ENCODE measurements around the gene PLK4. TPM values are rescaled to one million over a fixed set of nuclear protein-coding genes. Genes with fewer than 3 reads are reported as not detected.

Gene PLK4
- total RNA-seq (10 to 100 TPM; 22.2 to 36.0 TPM), polyA plus RNA-seq (ENCODE audit: insufficient read depth, low read depth, low replicate concordance) (31.3 TPM)
- long read RNA-seq, donor 1, partial matches to known transcripts = 0 of 6 reads
- long read RNA-seq, donor 1, other reads (novel, unspliced or antisense) = 0 of 6 reads
- long read RNA-seq, donor 2, partial matches to known transcripts = 0 of 2 reads
- long read RNA-seq, donor 2, other reads (novel, unspliced or antisense) = 0 of 2 reads

DNA sequence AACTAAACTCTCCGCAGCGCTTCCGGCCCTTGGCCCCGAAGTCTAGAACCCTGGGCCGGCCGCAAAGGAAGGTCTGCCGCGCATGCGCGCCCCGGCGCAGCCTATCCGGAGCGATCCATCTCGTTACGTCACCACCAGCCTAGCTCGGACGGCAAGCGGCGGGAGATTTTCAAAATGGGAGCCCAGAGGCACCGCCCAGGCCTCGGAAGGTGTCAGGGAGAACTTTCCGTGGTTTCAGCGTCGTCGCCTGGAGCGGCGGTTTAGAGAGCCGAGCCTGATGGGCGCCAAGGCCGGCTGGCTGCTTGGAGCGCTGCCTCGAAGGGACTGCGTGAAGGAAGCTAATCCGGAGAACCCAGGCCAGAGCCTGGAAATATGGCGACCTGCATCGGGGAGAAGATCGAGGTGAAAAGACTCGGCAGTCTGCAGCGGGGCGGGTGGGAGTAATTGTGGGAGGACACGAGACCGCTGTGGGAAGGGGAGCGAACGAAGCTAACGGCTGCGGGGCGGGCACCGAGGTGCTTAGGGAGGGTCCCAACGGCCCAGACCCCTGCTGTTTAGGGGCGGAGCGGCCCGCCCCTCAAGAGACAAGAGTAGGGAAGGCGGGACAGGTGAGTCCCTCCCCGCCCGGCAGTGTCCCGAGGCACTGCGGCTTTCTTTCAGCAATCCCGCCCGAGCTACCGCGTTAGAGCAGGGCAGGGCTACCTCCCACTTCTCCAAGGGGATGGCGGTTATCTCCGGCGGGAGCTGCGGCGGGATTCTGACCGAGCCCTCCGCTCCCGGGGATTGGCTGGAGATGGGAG is at the start of gene PLK4:
PLK4 (plus strand) TSS at position 131 of the 800 bp plus-strand sequence; CDS start at position 373, 242 bp downstream.
- peaks cover 6% of the 10 kb centered on the region for H3K4me1 ChIP-seq
- H3K4me3 ChIP-seq = peak within 1 kb of the TSS; percentile 64 to 80
- no peaks in the 10 kb centered on the region for H3K36me3 ChIP-seq (ENCODE audit: low read depth, missing control alignments)
- peak within 1 kb of the TSS; percentile 36 to 75 for H3K27ac ChIP-seq
- 1% methylated on average over 70 of the region's 70 CpGs; no CpG with 5 or more reads in 1 of the 2 donors for WGBS, 2 donors
- no peaks in the 10 kb centered on the region for H3K9me3 ChIP-seq
- no peaks in the 10 kb centered on the region for H3K27me3 ChIP-seq
- peak; percentile 97 for DNase-seq
- intact Hi-C loops (cut with DNase I; ENCODE audit: low total_unique reads) = no loop called here
- TF ChIP-seq, protein P1, sequence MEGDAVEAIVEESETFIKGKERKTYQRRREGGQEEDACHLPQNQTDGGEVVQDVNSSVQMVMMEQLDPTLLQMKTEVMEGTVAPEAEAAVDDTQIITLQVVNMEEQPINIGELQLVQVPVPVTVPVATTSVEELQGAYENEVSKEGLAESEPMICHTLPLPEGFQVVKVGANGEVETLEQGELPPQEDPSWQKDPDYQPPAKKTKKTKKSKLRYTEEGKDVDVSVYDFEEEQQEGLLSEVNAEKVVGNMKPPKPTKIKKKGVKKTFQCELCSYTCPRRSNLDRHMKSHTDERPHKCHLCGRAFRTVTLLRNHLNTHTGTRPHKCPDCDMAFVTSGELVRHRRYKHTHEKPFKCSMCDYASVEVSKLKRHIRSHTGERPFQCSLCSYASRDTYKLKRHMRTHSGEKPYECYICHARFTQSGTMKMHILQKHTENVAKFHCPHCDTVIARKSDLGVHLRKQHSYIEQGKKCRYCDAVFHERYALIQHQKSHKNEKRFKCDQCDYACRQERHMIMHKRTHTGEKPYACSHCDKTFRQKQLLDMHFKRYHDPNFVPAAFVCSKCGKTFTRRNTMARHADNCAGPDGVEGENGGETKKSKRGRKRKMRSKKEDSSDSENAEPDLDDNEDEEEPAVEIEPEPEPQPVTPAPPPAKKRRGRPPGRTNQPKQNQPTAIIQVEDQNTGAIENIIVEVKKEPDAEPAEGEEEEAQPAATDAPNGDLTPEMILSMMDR (IDR thresholded peaks at IDR 0.05) = no peak
- TF ChIP-seq POLR2A (IDR thresholded peaks at IDR 0.05) = no peak

DNA sequence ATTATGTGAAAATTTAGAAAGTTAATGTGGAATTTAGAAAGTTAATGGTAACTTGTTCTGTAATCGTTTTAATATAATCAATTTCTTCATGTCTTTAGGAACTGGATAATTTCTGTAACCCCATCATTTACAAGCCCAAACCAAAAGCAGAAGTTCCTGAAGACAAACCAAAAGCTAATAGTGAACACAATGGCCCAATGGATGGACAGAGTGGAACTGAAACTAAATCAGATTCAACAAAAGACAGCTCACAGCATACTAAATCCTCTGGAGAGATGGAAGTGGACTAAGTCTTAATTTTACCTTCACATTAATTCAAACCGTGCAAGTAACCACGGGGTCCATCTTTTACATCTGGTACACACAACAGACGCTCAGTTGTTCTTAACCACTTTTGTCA is 48.1 kb upstream of the PLK4 start:
- TF ChIP-seq, protein P1 (IDR thresholded peaks at IDR 0.05) = no peak
- TF ChIP-seq POLR2A (IDR thresholded peaks at IDR 0.05) = no peak
- Histone ChIP-seq H3K4me3 (no peak overlapping the region), H3K27ac (no peak overlapping the region), H3K4me1 (no peaks in the 10 kb centered on the region), H3K36me3 (ENCODE audit: low read depth, missing control alignments) (peaks cover 4% of the 10 kb centered on the region), H3K27me3 (no peaks in the 10 kb centered on the region), H3K9me3 (no peaks in the 10 kb centered on the region)
- intact Hi-C loops (cut with DNase I; ENCODE audit: low total_unique reads) = no loop called here
- 91% methylated on average over 4 of the region's 4 CpGs for WGBS, 2 donors
- DNase-seq = no peak

DNA sequence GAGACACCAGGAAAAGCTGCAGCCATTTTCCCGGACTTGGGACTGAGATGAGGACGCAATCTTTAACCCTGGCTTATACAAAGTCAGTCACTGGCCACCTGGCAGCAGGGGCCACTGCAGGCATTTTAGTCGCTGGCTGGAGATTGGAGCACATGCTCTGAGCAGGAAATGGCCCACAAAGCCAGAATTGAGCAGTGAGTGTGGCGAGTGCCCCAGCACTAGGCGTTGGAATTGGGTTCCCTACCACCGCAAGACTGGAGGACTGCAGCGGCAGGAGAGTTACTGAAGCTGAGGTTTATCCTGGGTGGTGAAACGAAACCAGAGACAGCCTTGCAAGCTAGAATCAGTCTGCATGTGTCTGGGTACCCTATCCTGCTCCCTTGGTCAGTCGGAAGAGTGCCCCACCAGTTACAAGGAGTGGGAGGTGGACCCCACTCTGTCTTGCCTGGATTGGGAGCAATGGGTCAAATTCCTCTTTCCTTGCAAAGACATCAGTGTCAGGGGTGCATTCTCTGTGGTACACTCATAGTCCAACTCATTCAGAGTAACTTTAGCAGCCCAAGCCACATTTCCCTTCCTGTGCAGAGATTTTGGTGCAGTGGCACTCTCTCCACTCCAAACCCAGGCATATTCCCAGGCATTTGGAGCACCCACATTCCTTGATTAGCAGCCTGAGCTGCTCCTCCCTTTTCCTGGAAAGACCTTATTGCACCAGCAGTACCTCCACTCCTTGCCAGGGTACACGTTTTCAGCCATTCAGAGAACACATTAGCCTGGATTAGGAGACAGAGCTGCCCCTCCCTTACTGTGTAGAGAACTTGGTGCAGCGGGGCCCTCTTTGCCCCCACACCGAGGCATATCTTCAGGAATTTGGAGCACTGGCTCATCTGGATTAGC is 36.7 kb upstream of the PLK4 start:
- 60 to 77% methylated on average over 9 to 12 of the region's 12 CpGs for WGBS, 2 donors
- no peak for TF ChIP-seq POLR2A (IDR thresholded peaks at IDR 0.05)
- TF ChIP-seq, protein P1 (IDR thresholded peaks at IDR 0.05) = no peak

GRCh38 chr4:127844601-127845116 is 36.0 kb upstream of the PLK4 start:
- TF ChIP-seq POLR2A (IDR thresholded peaks at IDR 0.05) = no peak
- TF ChIP-seq, protein P1 (IDR thresholded peaks at IDR 0.05) = no peak
- Histone ChIP-seq H3K9me3 (no peaks in the 10 kb centered on the region), H3K27ac (no peak overlapping the region), H3K4me3 (no peak overlapping the region), H3K4me1 (no peaks in the 10 kb centered on the region), H3K27me3 (no peaks in the 10 kb centered on the region), H3K36me3 (ENCODE audit: low read depth, missing control alignments) (no peaks in the 10 kb centered on the region)
- intact Hi-C loops (cut with DNase I; ENCODE audit: low total_unique reads) = no loop called here
- WGBS, 2 donors = 66 to 67% methylated on average over 5 of the region's 5 CpGs
- no peak for DNase-seq

More for the DNA sequence above, 36.7 kb upstream of the PLK4 start:
- no peak overlapping the region for H3K4me3 ChIP-seq
- H3K27ac ChIP-seq = no peak overlapping the region
- intact Hi-C loops (cut with DNase I; ENCODE audit: low total_unique reads) = no loop called here
- H3K4me1 ChIP-seq = no peaks in the 10 kb centered on the region
- H3K9me3 ChIP-seq = no peaks in the 10 kb centered on the region
- H3K27me3 ChIP-seq = no peaks in the 10 kb centered on the region
- no peaks in the 10 kb centered on the region for H3K36me3 ChIP-seq (ENCODE audit: low read depth, missing control alignments)
- no peak for DNase-seq
